ENCODE measurements around the gene LRRC7. TPM values are rescaled to one million over a fixed set of nuclear protein-coding genes. Genes with fewer than 3 reads are reported as not detected.

LRRC7 gene
- total RNA-seq, 1 donor from 2014 or later = 0.94 TPM

DNA sequence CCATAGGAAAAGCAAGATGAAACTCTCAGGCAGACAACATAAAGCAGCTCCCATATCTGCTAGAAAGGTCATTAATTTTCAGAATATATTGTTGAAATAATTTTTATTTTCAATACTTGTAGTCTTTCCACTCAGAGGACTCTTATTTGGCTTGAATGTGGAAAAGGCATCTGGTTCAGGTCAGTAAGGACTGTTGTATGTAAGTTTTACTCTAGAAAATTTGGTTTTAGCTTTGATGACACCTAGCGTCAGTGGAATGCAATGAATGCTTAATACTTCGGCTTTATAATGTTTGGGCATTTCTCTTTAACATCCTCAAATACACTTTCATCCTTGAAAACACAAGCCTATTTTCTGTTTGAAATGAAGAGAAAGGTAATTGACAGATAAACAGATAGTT, 574.4 kb downstream of the LRRC7 start:
- Mint-ChIP-seq H3K4me1 (ENCODE audit: unreplicated experiment) (peaks cover 14% of the 10 kb centered on the region), H3K27me3 (ENCODE audit: unreplicated experiment) (no peaks in the 10 kb centered on the region), H3K9me3 (ENCODE audit: unreplicated experiment) (no peaks in the 10 kb centered on the region), H3K27ac (ENCODE audit: unreplicated experiment) (no peak overlapping the region), H3K36me3 (ENCODE audit: unreplicated experiment) (no peaks in the 10 kb centered on the region), H3K4me3 (ENCODE audit: unreplicated experiment) (no peak overlapping the region)
- TF ChIP-seq, protein P1, sequence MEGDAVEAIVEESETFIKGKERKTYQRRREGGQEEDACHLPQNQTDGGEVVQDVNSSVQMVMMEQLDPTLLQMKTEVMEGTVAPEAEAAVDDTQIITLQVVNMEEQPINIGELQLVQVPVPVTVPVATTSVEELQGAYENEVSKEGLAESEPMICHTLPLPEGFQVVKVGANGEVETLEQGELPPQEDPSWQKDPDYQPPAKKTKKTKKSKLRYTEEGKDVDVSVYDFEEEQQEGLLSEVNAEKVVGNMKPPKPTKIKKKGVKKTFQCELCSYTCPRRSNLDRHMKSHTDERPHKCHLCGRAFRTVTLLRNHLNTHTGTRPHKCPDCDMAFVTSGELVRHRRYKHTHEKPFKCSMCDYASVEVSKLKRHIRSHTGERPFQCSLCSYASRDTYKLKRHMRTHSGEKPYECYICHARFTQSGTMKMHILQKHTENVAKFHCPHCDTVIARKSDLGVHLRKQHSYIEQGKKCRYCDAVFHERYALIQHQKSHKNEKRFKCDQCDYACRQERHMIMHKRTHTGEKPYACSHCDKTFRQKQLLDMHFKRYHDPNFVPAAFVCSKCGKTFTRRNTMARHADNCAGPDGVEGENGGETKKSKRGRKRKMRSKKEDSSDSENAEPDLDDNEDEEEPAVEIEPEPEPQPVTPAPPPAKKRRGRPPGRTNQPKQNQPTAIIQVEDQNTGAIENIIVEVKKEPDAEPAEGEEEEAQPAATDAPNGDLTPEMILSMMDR (IDR thresholded peaks at IDR 0.05) = peak; percentile 37
- no peak for DNase-seq (ENCODE audit: extremely low spot score, unreplicated experiment)

DNA sequence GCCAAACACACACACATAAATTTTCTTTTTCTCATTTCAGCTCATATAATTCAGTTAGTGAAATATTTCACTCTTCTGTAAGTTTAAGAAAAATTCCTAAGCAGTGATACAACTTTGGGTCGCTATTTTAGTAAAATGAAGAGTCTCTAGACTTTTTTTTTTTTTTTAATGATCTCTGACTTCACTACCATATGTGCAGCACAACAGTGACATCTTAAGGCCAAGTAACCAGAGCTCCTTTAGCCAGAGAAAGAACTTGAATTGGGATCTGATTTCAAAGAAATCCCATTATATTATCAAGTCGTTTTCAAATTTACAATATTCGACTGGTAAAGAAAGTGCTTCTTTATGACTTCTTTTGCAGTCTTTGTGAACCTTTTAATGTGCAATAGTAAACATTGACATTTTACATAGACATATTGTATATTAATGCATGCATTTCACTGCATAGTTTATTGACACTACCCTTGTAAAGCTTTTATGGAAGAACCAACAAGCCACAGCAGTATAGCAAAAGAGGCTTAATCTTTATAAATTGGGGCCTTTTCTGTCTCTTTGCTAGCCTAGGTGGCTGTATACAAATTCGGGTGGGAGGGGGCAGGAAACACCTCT, 575.4 kb downstream of the LRRC7 start:
- TF ChIP-seq, protein P1 (IDR thresholded peaks at IDR 0.05) = peak; percentile 56
- Mint-ChIP-seq H3K4me1 (ENCODE audit: unreplicated experiment) (peaks cover 14% of the 10 kb centered on the region), H3K27me3 (ENCODE audit: unreplicated experiment) (no peaks in the 10 kb centered on the region), H3K9me3 (ENCODE audit: unreplicated experiment) (no peaks in the 10 kb centered on the region), H3K27ac (ENCODE audit: unreplicated experiment) (no peak overlapping the region), H3K4me3 (ENCODE audit: unreplicated experiment) (no peak overlapping the region), H3K36me3 (ENCODE audit: unreplicated experiment) (peaks cover 5% of the 10 kb centered on the region)
- no peak for DNase-seq (ENCODE audit: extremely low spot score, unreplicated experiment)

DNA sequence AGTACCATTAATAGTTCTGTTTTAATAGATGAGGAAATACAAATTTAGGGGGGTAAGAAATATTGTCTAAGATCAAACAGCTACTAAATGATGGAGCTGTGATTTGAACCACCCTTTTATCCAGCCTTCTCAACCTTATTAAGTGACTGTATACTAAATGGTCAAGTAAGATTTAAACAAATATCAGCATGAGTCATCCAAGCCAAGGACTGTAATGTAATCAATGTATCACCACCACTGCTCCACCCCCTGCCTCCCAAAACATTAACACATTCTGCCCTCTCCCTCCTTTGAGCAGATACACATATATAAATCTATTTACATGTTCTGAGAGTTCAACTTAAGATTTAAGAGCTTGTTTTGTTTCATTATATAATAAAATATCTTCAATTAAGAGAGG, 578.8 kb downstream of the LRRC7 start:
- Mint-ChIP-seq H3K9me3 (ENCODE audit: unreplicated experiment) (no peaks in the 10 kb centered on the region), H3K4me1 (ENCODE audit: unreplicated experiment) (peaks cover 5% of the 10 kb centered on the region)
- DNase-seq (ENCODE audit: extremely low spot score, unreplicated experiment) = no peak

DNA sequence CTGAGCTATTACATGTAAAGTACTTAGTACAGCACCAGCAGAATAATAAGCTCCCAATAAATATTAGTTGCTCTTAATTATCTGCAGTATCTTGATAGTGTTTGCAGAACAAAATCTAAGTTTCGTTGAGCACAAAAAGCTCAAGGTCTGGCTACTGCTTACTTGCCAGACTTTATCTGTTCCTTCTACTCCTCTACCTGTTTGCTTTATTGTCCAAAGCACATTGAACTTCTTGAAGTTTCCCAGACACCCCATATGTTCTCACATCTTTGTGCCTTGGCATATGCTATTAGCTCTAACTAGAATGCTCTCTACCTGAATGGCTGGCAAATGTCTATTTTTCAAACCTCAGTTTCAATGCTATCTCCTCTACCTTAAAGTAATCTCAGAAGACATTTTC, 582.7 kb downstream of the LRRC7 start:
- Mint-ChIP-seq H3K27ac (ENCODE audit: unreplicated experiment) (no peak overlapping the region), H3K4me1 (ENCODE audit: unreplicated experiment) (no peaks in the 10 kb centered on the region), H3K4me3 (ENCODE audit: unreplicated experiment) (no peak overlapping the region), H3K36me3 (ENCODE audit: unreplicated experiment) (peaks cover 19% of the 10 kb centered on the region), H3K27me3 (ENCODE audit: unreplicated experiment) (no peaks in the 10 kb centered on the region), H3K9me3 (ENCODE audit: unreplicated experiment) (no peaks in the 10 kb centered on the region)
- TF ChIP-seq, protein P1 (IDR thresholded peaks at IDR 0.05) = no peak
- no peak for DNase-seq (ENCODE audit: extremely low spot score, unreplicated experiment)

More for the DNA sequence above, 578.8 kb downstream of the LRRC7 start:
- no peak overlapping the region for H3K27ac Mint-ChIP-seq (ENCODE audit: unreplicated experiment)
- H3K27me3 Mint-ChIP-seq (ENCODE audit: unreplicated experiment) = no peaks in the 10 kb centered on the region
- TF ChIP-seq, protein P1 (IDR thresholded peaks at IDR 0.05) = no peak
- H3K4me3 Mint-ChIP-seq (ENCODE audit: unreplicated experiment) = no peak overlapping the region
- H3K36me3 Mint-ChIP-seq (ENCODE audit: unreplicated experiment) = peaks cover 11% of the 10 kb centered on the region

DNA sequence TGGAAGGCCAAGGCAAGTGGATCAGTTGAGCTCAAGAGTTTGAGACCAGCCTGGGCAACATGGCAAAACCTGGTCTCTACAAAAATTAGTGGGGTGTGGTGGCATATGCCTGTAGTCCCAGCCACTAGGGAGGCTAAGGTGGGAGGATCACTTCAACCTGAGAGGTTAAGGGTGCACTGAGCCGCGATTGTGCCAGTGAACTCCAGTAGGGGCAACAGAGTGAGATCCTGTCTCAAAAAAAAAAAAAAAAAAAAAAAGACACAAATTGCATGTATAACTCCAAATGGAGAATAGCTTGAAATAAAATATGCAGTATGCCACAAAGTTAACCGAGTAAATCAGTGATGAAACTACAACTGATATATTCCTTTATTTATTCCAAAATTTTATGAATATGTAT, 586.0 kb downstream of the LRRC7 start:
- peaks cover 12% of the 10 kb centered on the region for H3K36me3 Mint-ChIP-seq (ENCODE audit: unreplicated experiment)
- H3K27me3 Mint-ChIP-seq (ENCODE audit: unreplicated experiment) = no peaks in the 10 kb centered on the region
- no peak for DNase-seq (ENCODE audit: extremely low spot score, unreplicated experiment)
- no peak overlapping the region for H3K4me3 Mint-ChIP-seq (ENCODE audit: unreplicated experiment)
- H3K27ac Mint-ChIP-seq (ENCODE audit: unreplicated experiment) = no peak overlapping the region
- H3K9me3 Mint-ChIP-seq (ENCODE audit: unreplicated experiment) = no peaks in the 10 kb centered on the region
- TF ChIP-seq, protein P1 (IDR thresholded peaks at IDR 0.05) = no peak
- no peaks in the 10 kb centered on the region for H3K4me1 Mint-ChIP-seq (ENCODE audit: unreplicated experiment)
